Liver (tissue), 9 donors: Measurements from ENCODE around the gene GLMN. TPM values are rescaled to one million over a fixed set of nuclear protein-coding genes. Genes with fewer than 3 reads are reported as not detected.

Source experiments
- DNase-seq: peaks from one replicate; pipeline ENCODE4 v3.0.0-alpha.2; 2017; ENCODE audit warnings: low spot score
- H3K27ac ChIP-seq, 2 donors: one replicate each; pipeline ENCODE4 v1.7.0; 2013; ENCODE audit warnings: inconsistent platforms in 2 of 2, low read length in 2 of 2, control low read depth in 1 of 2, low read depth in 1 of 2, mild to moderate bottlenecking in 1 of 2
- H3K27me3 ChIP-seq, 4 donors: one replicate each; pipeline versions ENCODE4 v1.6.1 to v1.7.0; 2013; ENCODE audit warnings: low read length in 3 of 4, inconsistent platforms in 1 of 4, mild to moderate bottlenecking in 1 of 4, moderate library complexity in 1 of 4; ENCODE audit not compliant: control insufficient read depth in 4 of 4, insufficient read depth in 4 of 4
- H3K36me3 ChIP-seq, 4 donors: one replicate each; pipeline versions ENCODE4 v1.6.1 to v1.7.0; 2013; ENCODE audit warnings: low read length in 3 of 4, mild to moderate bottlenecking in 3 of 4, low read depth in 1 of 4, moderate library complexity in 1 of 4; ENCODE audit not compliant: control insufficient read depth in 4 of 4, insufficient read depth in 3 of 4
- H3K4me1 ChIP-seq, 4 donors: one replicate each; pipeline versions ENCODE4 v1.6.1 to v1.7.0; 2013; ENCODE audit warnings: low read length in 3 of 4, mild to moderate bottlenecking in 3 of 4, moderate library complexity in 1 of 4; ENCODE audit not compliant: control insufficient read depth in 4 of 4, insufficient read depth in 4 of 4
- H3K4me3 ChIP-seq, 3 donors: one replicate each; pipeline versions ENCODE4 v1.6.1 to v1.7.0; 2013; ENCODE audit warnings: low read length in 3 of 3, control low read depth in 1 of 3, low read depth in 1 of 3, mild to moderate bottlenecking in 1 of 3
- H3K9ac ChIP-seq, 2 donors: one replicate each; pipeline ENCODE4 v1.7.0; 2013; ENCODE audit warnings: low read length in 2 of 2, mild to moderate bottlenecking in 2 of 2, moderate library complexity in 2 of 2, control low read depth in 1 of 2, low read depth in 1 of 2
- H3K9me3 ChIP-seq, 4 donors: one replicate each; pipeline versions ENCODE4 v1.6.1 to v1.7.0; 2013; ENCODE audit warnings: low read length in 3 of 4; ENCODE audit not compliant: control insufficient read depth in 4 of 4
- EGR1 ChIP-seq, 2 donors: IDR thresholded peaks; 2 replicates each; pipeline ENCODE4 v1.6.1; 2016 to 2018; ENCODE audit warnings: antibody characterized with exemption in 2 of 2, low read depth in 2 of 2
- FOXA2 ChIP-seq: IDR thresholded peaks from 2 replicates; pipeline ENCODE4 v1.6.1; 2016; ENCODE audit warnings: antibody characterized with exemption
- GABPA ChIP-seq, 2 donors: IDR thresholded peaks in 1 of 2; conservative IDR thresholded peaks in 1 of 2; 2 replicates each; pipeline ENCODE4 v1.6.1; 2016; ENCODE audit warnings: antibody characterized with exemption in 2 of 2, mild to moderate bottlenecking in 1 of 2, moderate library complexity in 1 of 2
- JUND ChIP-seq, 2 donors: IDR thresholded peaks; 2 replicates each; pipeline ENCODE4 v1.6.1; 2016; ENCODE audit warnings: antibody characterized with exemption in 2 of 2
- NR2F2 ChIP-seq: IDR thresholded peaks from 2 replicates; pipeline ENCODE4 v1.6.1; 2016; ENCODE audit warnings: antibody characterized with exemption
- RAD21 ChIP-seq, 2 donors: IDR thresholded peaks; 2 replicates each; pipeline ENCODE4 v1.6.1; 2016; ENCODE audit warnings: antibody characterized with exemption in 2 of 2, mild to moderate bottlenecking in 2 of 2
- RXRA ChIP-seq, 2 donors: IDR thresholded peaks; 2 replicates each; pipeline ENCODE4 v1.6.1; 2017 to 2018; ENCODE audit warnings: antibody characterized with exemption in 2 of 2, mild to moderate bottlenecking in 1 of 2
- TAF1 ChIP-seq: conservative IDR thresholded peaks from 2 replicates; pipeline ENCODE4 v1.6.1; 2016; ENCODE audit warnings: antibody characterized with exemption, mild to moderate bottlenecking
- YY1 ChIP-seq: IDR thresholded peaks from 2 replicates; pipeline ENCODE4 v1.6.1; 2016; ENCODE audit warnings: antibody characterized with exemption, mild to moderate bottlenecking
- whole genome bisulfite sequencing: extraction: QIAGEN DNeasy Blood & Tissue Kit; methylation state at CpG from one replicate; pipeline ENCODE4 v1.1.7; 2013; 5-methylcytosine and 5-hydroxymethylcytosine counted together
- polyA plus RNA-seq, 2 donors: library from polyadenylated mRNA; stranded (reverse) in 1 of 2; unstranded in 1 of 2; fragments of 200-250 nt in 1 of 2; fragments of >200 nt in 1 of 2; fragmentation: Nextera tagmentation in 1 of 2; extraction: Ambion mirVana in 1 of 2; gene quantifications; one replicate each; pipeline versions ENCODE4 v1.2.1 to v1.2.3, GENCODE V29; 2013 to 2015
- total RNA-seq, 2 donors: library from RNA; depleted of rRNA; stranded (reverse); fragments of >200 nt; gene quantifications; one replicate each; pipeline ENCODE4 v1.2.3, GENCODE V29; 2014
- TF ChIP-seq, protein P1 (sequence below): fragments of 150-350 bp; IDR thresholded peaks from 2 replicates; pipeline ENCODE4 v1.5.1; 2017; ENCODE audit warnings: improper control_type of control experiment, low read depth, low read length; ENCODE audit not compliant: missing input control
- TF ChIP-seq, protein P2 (sequence below): IDR thresholded peaks from 2 replicates; pipeline ENCODE4 v1.6.1; 2016; ENCODE audit warnings: antibody characterized with exemption
- TF ChIP-seq, protein P3 (sequence below): IDR thresholded peaks from 2 replicates; pipeline ENCODE4 v1.6.1; 2016; ENCODE audit warnings: antibody characterized with exemption
- TF ChIP-seq, protein P4 (sequence below): IDR thresholded peaks from 2 replicates; pipeline ENCODE4 v1.6.1; 2016; ENCODE audit warnings: antibody characterized with exemption
- TF ChIP-seq, protein P5 (sequence below): IDR thresholded peaks from 2 replicates; pipeline ENCODE4 v1.6.1; 2016; ENCODE audit warnings: antibody characterized with exemption, mild to moderate bottlenecking
- donor health status: healthy.
- donor health status: healthy.
- donor health status: healthy.
- donor health status: healthy.
- donor health status: healthy.

GLMN gene
- total and polyA plus RNA-seq, 4 donors, result 1.1 to 3.7 (median 3.2) TPM

DNA sequence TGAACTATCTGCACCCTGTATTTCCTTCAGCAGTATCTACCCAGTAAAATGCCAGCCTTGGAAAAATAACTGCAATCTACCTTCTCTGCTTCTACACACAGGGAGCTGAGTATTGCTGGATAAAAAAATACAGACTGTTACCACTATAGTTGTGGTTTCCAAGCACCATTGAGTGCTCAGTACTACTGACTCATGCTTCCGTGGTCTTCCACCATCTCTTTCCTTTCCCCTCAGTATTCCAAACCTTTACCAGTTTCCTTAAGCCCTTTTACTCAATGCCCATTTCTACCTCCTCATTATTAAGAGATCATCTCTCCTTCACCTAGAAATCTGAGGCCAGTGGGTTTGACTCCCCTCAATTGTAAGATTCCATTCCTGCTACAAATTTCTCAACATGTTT lies 23.8 kb downstream of the GLMN start:
- DNase-seq, result no peak
- Histone ChIP-seq H3K9me3 (no peaks in the 10 kb centered on the region), H3K27me3 (no peaks in the 10 kb centered on the region), H3K4me3 (no peak overlapping the region), H3K9ac (no peak overlapping the region), H3K4me1 (no peaks in the 10 kb centered on the region), H3K36me3 (peaks cover 0 to 6% (median 2%) of the 10 kb centered on the region in 4 donors), H3K27ac (no peak overlapping the region)
- 97% methylated on average over 1 of the region's 1 CpG for WGBS
- TF ChIP-seq JUND (IDR thresholded peaks at IDR 0.05), result no peak
- TF ChIP-seq, protein P1, sequence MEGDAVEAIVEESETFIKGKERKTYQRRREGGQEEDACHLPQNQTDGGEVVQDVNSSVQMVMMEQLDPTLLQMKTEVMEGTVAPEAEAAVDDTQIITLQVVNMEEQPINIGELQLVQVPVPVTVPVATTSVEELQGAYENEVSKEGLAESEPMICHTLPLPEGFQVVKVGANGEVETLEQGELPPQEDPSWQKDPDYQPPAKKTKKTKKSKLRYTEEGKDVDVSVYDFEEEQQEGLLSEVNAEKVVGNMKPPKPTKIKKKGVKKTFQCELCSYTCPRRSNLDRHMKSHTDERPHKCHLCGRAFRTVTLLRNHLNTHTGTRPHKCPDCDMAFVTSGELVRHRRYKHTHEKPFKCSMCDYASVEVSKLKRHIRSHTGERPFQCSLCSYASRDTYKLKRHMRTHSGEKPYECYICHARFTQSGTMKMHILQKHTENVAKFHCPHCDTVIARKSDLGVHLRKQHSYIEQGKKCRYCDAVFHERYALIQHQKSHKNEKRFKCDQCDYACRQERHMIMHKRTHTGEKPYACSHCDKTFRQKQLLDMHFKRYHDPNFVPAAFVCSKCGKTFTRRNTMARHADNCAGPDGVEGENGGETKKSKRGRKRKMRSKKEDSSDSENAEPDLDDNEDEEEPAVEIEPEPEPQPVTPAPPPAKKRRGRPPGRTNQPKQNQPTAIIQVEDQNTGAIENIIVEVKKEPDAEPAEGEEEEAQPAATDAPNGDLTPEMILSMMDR, result no peak
- no peak for TF ChIP-seq NR2F2
- no peak for TF ChIP-seq EGR1 (IDR thresholded peaks at IDR 0.05; ENCODE audit: low read depth in 2 of 2)
- TF ChIP-seq, protein P2, sequence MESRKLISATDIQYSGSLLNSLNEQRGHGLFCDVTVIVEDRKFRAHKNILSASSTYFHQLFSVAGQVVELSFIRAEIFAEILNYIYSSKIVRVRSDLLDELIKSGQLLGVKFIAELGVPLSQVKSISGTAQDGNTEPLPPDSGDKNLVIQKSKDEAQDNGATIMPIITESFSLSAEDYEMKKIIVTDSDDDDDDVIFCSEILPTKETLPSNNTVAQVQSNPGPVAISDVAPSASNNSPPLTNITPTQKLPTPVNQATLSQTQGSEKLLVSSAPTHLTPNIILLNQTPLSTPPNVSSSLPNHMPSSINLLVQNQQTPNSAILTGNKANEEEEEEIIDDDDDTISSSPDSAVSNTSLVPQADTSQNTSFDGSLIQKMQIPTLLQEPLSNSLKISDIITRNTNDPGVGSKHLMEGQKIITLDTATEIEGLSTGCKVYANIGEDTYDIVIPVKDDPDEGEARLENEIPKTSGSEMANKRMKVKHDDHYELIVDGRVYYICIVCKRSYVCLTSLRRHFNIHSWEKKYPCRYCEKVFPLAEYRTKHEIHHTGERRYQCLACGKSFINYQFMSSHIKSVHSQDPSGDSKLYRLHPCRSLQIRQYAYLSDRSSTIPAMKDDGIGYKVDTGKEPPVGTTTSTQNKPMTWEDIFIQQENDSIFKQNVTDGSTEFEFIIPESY, result no peak
- TF ChIP-seq RXRA (IDR thresholded peaks at IDR 0.05), result no peak
- TF ChIP-seq, protein P3, sequence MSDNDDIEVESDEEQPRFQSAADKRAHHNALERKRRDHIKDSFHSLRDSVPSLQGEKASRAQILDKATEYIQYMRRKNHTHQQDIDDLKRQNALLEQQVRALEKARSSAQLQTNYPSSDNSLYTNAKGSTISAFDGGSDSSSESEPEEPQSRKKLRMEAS, result no peak
- TF ChIP-seq GABPA (IDR thresholded peaks at IDR 0.05 in 1 of 2, conservative IDR thresholded peaks at IDR 0.05 in 1 of 2), result no peak
- TF ChIP-seq, protein P4, sequence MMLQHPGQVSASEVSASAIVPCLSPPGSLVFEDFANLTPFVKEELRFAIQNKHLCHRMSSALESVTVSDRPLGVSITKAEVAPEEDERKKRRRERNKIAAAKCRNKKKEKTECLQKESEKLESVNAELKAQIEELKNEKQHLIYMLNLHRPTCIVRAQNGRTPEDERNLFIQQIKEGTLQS, result no peak
- no peak for TF ChIP-seq RAD21 (IDR thresholded peaks at IDR 0.05)
- TF ChIP-seq TAF1, result no peak
- TF ChIP-seq, protein P5, sequence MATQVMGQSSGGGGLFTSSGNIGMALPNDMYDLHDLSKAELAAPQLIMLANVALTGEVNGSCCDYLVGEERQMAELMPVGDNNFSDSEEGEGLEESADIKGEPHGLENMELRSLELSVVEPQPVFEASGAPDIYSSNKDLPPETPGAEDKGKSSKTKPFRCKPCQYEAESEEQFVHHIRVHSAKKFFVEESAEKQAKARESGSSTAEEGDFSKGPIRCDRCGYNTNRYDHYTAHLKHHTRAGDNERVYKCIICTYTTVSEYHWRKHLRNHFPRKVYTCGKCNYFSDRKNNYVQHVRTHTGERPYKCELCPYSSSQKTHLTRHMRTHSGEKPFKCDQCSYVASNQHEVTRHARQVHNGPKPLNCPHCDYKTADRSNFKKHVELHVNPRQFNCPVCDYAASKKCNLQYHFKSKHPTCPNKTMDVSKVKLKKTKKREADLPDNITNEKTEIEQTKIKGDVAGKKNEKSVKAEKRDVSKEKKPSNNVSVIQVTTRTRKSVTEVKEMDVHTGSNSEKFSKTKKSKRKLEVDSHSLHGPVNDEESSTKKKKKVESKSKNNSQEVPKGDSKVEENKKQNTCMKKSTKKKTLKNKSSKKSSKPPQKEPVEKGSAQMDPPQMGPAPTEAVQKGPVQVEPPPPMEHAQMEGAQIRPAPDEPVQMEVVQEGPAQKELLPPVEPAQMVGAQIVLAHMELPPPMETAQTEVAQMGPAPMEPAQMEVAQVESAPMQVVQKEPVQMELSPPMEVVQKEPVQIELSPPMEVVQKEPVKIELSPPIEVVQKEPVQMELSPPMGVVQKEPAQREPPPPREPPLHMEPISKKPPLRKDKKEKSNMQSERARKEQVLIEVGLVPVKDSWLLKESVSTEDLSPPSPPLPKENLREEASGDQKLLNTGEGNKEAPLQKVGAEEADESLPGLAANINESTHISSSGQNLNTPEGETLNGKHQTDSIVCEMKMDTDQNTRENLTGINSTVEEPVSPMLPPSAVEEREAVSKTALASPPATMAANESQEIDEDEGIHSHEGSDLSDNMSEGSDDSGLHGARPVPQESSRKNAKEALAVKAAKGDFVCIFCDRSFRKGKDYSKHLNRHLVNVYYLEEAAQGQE, result no peak
- TF ChIP-seq YY1, result no peak
- TF ChIP-seq FOXA2, result no peak

DNA sequence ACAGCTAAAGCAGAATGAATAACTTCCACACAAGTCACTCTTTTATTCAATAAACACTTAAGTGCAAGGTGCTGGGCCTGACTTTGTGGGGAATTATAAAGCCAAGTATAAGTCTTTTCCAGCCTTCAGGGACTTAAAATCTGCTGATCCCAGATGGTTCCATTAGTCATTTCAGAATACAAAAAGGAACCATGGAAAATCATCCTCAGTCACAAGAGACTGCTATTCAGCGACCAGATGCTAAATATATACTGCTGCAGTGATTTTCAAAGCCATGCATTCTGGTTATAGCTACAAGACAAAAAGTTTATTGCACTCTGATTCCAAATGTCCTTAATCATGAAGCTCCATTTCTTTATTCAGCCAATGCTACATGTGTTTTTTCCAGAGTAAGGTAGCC lies 25.7 kb downstream of the GLMN start:
- H3K36me3 ChIP-seq, result peaks cover 0 to 7% (median 2%) of the 10 kb centered on the region in 4 donors
- H3K4me3 ChIP-seq, result no peak overlapping the region
- H3K27ac ChIP-seq, result no peak overlapping the region
- H3K4me1 ChIP-seq, result no peaks in the 10 kb centered on the region
- TF ChIP-seq EGR1 (IDR thresholded peaks at IDR 0.05; ENCODE audit: low read depth in 2 of 2), result no peak
- 95% methylated on average over 1 of the region's 1 CpG for WGBS
- no peaks in the 10 kb centered on the region for H3K27me3 ChIP-seq
- H3K9me3 ChIP-seq, result no peaks in the 10 kb centered on the region
- H3K9ac ChIP-seq, result no peak overlapping the region
- no peak for DNase-seq
